Astrocyte (in vitro differentiated cells and primary cell): Measurements from ENCODE around the gene URB1.

Experiments used
- CTCF ChIP-seq: IDR thresholded peaks from 2 replicates; pipeline ENCODE4 v1.5.1; 2011; ENCODE audit warnings: low read depth, mild to moderate bottlenecking, inconsistent platforms, low read length, moderate library complexity; ENCODE audit not compliant: insufficient read depth
- EZH2 ChIP-seq: IDR thresholded peaks from 2 replicates; pipeline ENCODE4 v1.6.1; 2012; ENCODE audit warnings: mild to moderate bottlenecking, low read length, inconsistent platforms; ENCODE audit not compliant: insufficient read depth

DNA sequence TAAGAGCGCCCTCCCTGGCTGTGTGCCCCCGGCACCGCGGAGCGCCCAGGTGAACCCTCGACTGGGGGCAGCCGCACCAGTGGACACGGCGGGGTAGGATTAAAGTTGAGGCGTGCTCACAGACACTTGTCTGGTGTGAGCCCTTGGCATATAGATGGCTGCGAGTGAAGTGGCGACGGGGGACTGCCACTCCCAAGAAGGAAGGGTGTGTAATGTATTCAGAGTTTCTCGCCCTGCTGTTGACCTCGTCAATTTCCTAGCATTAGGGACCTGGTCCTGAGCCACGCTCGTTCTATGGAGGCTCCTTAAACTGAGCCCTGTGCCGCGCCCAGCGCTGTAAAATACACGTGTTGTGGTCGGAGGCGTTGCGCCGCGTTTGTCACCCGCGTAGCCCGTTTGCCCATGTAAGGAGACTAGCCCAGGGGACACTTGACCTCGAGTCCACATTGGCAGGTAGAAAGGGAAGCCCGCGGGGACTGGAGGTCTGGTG is 20.2 kb upstream of the URB1 start:
- no peak for TF ChIP-seq CTCF
- no peak for TF ChIP-seq EZH2
